SU-DHL-6 (cell line): ENCODE results near the gene CDK3.

Experiments
- EZH2phosphoT487 ChIP-seq: fragments of 200-600 bp; sonication (generic), shearing (Covaris generic); conservative IDR thresholded peaks from 2 replicates; pipeline ENCODE4 v1.6.1; 2018; ENCODE audit warnings: mild to moderate bottlenecking, antibody characterized with exemption, low read length, moderate library complexity, mixed read lengths
- TF ChIP-seq, protein P1 (sequence below): fragments of 200-600 bp; sonication (generic); IDR thresholded peaks from one replicate; pipeline ENCODE4 v1.5.1; 2017; ENCODE audit warnings: antibody characterized with exemption, mild to moderate bottlenecking, low read length, moderate library complexity; ENCODE audit not compliant: insufficient read depth, poor library complexity, severe bottlenecking

DNA sequence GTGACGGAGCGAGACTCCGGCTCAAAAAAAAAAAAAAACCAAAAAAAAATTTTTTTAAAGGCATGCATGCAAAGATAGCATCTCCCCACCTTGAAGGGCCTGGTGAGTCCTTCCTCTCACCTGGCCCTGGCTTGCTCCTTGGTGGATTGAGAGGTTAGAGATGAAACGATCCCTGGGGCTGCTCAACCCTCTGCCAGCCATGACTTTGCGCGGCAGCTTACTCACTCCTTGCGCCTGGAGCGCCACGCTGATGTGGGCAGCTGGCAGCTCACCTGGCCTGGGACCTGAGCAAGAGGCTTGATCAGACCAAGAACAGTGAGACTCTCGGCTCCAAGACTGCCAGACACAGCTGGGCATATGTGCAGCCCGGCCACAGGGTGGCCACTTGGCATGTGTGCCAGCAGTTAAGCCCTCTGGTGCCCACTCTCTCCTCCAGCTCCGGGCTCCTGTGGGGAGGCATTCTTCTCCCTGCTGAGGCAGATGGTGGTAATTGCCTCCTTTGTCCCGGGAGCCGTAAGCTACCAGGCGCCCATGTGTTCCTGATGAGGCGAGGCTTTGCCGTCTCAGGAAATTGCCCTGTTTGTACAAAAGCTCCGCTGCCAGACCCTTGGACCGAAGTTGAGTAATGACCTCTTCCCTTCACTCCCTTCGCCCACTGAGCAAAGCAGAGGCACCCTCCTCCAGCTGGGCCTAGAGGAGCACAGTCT lies 31.6 kb downstream of the CDK3 start:
- TF ChIP-seq, protein P1, sequence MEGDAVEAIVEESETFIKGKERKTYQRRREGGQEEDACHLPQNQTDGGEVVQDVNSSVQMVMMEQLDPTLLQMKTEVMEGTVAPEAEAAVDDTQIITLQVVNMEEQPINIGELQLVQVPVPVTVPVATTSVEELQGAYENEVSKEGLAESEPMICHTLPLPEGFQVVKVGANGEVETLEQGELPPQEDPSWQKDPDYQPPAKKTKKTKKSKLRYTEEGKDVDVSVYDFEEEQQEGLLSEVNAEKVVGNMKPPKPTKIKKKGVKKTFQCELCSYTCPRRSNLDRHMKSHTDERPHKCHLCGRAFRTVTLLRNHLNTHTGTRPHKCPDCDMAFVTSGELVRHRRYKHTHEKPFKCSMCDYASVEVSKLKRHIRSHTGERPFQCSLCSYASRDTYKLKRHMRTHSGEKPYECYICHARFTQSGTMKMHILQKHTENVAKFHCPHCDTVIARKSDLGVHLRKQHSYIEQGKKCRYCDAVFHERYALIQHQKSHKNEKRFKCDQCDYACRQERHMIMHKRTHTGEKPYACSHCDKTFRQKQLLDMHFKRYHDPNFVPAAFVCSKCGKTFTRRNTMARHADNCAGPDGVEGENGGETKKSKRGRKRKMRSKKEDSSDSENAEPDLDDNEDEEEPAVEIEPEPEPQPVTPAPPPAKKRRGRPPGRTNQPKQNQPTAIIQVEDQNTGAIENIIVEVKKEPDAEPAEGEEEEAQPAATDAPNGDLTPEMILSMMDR = no peak
- no peak for TF ChIP-seq EZH2phosphoT487
